Stimulated activated naive CD4-positive, alpha-beta T cell (primary cell): ENCODE data around the gene ADCY4.

Source experiments
- DNase-seq, 6 experiments: peaks; one replicate each; lab custom pipeline; 2025; lab: John Stamatoyannopoulos, UW

Gene ADCY4

DNA sequence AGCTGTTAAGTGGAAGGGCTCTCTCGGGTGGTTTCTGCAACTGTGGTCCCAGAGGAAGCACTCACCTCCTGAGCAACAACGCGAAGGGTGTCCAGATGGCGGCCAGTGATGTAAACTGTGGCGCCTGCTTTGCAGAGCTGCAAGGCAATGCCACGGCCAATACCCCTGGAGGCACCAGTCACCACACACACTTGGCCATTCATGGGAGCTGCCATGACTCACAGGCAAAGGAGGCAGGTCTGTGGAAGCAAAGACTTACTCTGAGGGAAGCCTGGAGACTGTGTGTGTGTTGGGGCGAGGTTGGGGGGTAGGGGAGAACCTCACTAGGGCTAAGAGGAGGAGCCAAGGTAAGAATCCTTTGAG lies 36.0 kb downstream of the ADCY4 start:
- no peak for DNase-seq

DNA sequence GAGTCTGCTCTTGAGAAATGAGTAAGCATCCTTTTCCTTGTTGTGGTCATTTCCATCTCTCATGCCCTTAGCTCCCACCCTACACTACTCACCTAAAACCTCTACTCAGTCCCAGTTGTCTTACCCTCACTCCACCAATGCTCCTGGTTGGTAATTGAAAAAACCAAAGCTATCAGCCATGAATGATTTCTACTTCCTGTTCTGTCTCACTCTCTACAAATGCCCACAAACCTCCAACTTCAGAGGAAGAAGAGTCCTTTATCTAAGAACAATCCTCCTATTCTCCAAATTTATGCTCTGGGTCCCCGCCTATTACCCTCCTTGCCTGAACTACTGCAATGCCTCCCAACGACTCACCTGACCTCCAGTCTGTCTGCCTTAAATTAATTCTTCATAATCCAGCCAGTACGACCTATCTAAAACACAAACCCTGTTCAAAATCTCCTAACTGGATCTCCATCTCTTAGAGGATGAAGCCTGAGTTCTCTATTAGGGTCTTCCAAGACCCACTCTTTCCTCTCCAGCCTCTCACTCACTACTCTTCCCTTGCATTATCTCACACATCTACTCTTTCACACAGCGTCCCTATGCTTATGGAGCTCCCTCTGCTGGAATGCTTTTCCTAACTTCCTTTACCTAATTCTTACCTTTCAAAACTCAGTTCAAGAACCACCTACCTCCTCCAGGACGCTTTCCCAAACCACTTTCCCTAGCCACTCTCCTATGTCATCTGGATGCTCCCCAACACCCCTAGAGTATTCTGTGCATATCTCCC lies 37.5 kb downstream of the ADCY4 start:
- DNase-seq, result no peak

DNA sequence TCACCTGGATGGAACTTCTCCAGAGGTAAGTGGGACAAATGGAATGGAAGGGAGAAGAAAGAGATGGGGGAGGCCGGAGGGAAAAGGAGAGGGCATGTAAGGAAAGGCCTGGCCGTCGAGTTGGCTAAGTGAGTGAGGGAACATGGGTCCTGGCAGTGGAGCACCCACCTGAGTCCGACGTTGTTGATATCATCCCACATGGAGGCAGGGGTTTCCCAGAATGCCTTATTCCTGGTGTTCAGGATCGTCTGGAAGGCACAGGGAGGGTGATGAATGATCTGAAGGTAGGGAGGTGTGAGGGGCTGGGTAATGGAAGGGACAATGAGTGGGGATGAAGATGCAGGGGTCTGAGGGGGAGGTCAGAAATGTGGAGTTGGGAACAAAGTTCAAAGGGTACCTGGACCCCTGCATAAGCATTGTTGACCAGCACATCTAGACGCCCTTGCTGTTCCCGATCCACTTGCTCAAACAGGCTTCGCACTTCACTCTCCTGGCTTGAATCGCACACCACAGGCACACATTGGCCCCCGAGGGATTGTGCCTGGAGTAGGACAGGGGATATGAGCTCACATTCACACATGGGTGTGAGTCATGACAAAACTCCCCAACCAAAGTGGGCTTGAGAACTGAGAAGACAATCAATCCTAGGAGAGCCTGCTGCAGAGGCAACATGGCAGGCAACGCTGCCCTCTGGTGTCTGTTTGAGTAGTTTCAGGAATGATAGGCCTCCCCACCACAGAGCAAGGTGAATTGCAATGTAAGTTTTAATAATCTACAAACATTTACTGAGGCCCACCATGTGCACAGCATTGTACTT lies 38.3 kb downstream of the ADCY4 start:
- DNase-seq, result peak; percentile 39 to 75 (median 62)

DNA sequence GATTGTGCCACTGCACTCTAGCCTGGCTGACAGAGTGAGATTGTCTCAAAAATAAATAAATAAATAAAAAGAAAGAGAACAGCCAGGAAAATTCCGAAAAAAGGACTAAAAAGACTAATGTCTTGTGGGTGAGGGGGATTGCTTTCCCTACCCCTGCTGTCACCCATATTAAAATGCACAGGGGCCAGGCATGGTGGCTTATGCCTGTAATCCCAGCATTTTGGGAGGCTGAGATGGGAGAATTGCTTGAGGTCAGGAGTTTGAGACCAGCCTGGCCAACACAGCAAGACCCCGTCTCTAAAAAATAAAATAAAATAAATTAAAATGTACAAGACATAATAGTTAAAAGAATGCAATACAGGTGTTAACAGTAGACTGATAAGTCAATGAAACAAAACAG lies 41.3 kb downstream of the ADCY4 start:
- DNase-seq, result no peak

DNA sequence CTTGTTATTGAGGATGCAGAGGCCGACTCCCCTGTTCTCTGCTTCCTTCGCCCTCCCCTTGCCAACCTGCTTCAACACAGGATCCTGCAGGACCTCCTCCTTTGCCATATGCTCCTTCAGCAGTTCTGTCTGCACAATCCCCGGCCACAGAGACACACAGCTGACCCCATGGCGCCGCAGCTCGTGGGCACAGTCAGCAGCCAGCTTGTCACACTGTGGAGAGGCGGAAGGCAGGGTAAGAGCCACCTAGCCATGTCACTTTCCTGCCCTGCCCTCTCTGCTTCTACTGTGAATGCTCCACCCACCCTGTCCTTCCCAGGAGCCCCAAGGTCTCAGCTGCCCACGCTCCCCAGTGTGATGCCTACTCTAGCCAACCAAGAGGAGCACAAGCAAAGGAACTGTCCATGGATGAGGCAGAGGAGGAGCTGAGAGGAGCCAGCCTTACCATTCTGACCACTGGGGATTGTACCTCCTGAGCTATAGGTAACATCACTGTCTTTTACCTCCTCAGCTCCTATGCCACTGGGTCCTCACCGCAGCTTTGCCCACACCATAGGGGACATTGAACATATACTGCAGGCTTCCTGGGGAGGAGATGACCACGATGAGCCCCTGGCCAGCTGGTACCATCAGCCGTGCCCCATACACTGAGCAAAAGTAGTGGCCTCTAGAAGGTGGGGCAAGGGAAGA lies 42.6 kb downstream of the ADCY4 start:
- no peak for DNase-seq

DNA sequence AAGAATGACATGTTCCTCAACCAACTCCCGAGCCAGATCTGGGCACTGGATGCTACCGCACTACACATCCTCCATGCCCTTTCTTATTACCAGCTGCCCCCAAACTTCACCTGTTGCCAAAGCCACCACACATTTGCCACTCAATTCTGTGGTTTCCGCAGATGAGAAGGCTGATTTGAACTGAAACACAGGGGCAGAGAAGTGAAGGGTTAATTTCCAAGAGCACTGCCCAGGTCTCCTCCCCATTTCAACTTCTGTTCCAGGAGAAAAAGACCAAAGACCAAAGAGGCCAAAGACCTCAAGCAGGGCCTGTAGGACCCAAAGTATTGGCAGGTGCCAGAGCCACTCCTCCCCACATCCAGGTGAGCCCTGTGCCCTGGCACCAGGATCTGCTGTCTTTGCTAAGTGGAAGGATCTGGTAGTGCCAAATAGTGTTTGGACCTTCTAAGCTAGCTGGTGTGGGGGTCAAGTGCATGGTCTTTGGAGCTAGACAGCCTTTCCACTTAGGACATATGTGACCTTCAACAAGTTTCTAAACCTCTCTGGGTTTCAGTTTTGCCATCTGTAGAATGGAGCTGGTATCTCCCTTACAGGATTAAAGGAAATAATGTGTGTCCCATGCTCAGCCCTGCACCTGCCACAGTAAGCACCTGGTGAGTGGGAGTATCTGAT lies 43.3 kb downstream of the ADCY4 start:
- DNase-seq, result no peak

DNA sequence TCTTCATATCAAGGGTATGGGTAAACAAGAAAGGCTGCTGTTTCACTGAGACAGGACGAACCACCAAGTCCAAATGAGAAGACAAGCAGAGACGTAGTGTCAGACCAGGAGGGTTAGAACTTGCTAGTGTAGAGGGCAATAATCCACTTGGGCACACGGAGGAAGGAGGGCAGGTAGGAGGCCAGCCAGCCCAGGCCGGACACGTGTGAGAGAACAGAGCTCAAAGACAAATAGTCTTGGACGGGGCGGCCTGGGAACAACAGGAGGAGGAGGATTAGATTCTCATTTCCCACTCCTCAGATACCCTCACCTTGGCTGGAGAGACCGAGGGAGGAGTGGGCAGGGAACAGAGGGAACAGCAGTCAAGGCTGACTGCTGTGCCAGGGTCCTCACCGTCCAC lies 44.1 kb downstream of the ADCY4 start:
- DNase-seq, result no peak

DNA sequence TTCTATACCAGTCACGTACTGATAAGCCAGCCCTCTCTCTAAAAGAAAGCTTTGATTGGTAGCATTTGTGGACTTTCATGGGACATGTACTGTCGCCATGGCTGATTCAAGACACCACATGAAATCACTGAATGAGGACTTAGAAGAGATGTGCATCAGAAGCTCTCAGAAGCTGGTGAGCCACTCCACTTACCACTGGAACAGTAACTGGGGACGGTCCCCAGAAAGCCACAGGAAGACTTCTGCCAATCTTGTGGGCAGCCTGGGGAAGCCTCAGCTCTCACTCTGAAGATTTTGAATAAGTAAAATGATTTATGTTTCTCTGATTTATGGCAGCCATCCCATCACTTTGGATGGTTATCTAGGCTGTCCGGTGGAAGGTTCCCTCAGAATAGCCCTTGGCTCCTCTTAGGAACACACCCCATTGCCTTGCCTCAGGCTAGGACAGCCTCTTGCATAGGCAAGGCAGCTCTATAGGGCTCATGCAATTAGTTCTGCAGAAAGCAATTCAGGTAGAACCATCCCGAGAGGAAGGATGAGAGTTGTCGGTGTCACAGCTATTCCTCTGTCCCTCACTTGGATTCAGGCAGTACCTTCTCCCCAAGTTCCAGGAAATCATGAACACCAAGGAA lies 45.1 kb downstream of the ADCY4 start:
- no peak for DNase-seq

DNA sequence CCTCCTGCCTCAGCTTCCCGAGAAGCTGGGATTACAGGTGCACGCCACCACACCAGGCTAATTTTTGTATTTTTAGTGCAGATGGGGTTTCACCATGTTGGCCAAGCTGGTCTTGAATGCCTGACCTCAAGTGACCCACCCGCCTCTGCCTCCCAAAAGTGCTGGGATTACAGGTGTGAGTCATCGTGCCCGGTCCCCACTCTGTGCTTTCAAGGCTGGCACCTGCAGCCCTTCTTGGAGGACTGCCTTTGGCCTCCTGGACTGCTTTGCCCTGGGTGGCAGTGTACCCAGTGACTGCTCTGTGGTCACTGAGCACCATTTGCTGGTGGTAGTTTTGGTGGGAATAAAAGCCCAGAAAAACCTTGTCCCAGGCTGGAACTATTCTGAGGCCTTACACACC lies 47.9 kb downstream of the ADCY4 start:
- DNase-seq, result no peak

DNA sequence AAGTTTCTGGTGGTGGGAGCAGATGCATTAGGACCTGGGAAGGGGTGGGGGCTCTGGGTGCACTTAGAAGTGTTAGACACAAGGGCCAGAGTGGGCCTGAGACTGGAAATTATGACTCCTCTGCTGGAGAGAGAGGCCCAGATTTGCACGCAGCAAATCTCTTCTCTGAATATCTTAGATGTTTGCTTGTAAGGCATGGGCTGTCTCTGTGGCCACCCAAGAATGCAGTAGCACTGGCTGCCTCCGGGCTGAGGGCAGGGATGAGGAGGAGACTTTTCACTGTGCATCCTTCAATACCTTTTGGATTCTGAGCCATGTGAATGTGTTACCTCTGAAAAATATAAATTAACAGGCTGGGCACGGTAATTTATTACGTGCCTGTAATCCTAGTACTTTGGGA lies 49.5 kb downstream of the ADCY4 start:
- no peak for DNase-seq

DNA sequence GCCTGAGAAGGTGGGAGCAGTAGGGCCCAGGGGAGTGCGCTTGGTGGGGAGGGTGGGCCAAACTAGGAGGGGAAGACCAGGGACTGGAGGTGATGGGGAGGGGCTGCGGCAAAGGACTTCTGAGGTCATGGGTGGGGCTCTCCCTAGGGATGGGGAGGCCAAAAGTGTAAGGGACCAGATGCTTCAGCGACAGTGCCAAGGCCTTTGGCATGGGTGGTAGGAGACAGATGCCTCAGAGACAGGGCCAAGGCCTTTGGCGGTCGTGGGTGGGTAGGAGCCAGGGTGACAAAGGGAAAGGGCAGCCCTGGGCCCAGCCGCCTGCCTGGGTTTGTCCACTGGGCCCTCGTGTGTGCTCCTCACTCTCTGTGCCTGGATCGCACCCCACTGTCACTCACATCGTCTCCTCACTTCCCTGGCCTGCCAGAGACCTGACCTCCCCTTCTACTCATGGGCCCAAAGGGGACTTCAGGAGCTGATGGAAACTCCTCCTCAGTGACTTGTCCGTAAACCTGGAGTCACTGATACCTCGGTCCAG lies 50.3 kb downstream of the ADCY4 start:
- DNase-seq, result no peak

DNA sequence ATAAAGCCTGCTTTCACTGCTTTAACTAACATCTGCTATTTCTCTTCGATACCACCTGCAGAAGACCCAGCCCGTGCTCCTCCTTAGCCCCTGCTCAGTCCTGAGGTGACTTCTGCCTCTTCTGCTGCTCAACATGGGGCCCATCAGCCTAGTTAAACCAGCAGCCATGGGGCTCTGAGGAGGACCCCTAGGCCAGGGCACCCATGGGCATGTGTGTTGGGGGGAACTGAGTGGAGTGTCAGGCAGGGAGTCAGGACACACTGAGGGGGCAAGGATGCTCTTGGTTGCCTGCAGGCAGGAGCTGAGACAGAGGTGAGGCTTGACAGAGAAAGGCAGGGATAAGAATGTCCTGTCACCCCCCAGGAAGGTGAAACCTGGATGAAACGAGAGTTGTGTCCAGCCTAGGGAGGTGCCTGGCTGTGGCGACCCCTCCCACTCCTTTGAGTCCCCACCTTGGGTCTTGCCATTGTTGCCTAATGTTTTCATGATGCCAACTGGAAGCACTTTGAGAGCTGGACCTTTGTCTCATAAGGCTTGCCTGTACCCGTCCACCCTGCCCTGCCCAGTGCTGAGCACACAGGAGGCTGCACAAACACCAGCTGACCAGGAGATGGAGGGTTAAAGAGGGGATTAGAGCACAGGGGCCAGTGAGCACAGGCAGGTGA lies 50.9 kb downstream of the ADCY4 start:
- DNase-seq, result no peak

DNA sequence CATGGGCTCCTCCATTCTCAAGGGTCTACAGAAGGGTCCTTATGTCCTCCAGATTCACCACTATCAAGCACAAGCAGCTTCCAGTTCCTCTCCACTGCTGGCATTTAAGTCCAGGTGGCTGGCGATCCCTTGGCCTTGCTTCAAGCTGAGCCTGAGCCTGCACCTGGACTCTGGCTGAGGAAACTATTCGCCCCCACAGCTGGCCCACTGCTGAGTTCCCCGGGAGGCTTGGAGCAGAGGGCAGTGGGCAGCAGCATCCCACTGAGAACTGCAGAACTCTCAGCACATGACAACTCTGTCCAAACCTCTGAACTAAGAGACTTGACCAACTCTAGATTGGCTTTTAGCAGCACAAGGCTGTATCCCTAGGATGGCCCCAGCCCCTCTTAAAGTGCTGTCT lies 52.1 kb downstream of the ADCY4 start:
- no peak for DNase-seq

DNA sequence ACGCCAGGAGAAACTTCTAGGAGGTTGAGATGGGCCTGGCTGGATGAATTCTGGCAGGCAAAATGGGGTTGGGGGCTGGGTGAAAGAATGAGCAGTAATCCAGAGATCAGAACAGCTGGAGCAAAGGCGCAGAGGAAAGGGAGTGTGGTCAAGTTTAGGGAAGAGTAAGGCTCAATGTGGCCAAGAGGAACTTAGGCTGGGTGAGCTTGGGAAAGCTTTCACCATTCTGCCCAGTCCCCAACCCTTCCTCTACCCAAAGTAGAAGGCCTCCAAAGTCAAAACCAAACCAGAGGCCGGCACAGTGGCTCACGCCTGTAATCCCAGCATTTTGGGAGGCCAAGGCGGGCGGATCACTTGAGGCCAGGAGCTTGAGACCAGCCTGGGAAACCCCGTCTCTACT lies 53.2 kb downstream of the ADCY4 start:
- no peak for DNase-seq

DNA sequence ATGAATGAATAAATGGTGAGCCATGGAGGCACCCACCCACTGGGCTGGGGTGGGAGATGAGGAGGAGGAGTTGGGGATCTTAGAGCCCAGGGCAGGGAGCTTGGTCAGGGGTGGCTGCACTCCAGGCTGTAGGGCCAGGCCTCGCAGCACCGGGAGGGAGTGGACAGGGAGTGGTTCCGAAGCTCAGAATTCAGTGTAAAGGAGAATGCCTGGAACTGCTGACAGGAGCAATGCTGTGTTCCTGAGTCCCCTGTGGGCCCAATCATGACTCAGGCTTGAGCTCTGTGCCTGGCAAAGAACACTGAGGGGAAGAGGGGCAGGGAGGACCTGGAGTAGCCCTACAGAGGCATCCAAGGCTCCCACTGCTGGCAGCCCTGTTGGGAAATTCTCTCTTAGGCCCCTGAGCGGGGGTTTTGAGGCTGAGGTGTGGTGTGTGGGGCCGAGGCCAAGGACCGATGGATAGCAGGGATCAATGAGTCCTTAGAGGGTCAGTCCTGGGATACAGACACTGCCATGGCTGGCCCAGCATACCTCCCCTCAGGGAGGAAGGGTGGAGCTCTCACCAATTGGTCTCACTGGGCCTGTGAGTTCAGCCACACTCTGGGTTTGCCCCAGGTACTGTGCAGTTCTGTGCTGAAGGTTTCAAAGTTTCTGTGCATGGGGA lies 53.9 kb downstream of the ADCY4 start:
- DNase-seq, result no peak

DNA sequence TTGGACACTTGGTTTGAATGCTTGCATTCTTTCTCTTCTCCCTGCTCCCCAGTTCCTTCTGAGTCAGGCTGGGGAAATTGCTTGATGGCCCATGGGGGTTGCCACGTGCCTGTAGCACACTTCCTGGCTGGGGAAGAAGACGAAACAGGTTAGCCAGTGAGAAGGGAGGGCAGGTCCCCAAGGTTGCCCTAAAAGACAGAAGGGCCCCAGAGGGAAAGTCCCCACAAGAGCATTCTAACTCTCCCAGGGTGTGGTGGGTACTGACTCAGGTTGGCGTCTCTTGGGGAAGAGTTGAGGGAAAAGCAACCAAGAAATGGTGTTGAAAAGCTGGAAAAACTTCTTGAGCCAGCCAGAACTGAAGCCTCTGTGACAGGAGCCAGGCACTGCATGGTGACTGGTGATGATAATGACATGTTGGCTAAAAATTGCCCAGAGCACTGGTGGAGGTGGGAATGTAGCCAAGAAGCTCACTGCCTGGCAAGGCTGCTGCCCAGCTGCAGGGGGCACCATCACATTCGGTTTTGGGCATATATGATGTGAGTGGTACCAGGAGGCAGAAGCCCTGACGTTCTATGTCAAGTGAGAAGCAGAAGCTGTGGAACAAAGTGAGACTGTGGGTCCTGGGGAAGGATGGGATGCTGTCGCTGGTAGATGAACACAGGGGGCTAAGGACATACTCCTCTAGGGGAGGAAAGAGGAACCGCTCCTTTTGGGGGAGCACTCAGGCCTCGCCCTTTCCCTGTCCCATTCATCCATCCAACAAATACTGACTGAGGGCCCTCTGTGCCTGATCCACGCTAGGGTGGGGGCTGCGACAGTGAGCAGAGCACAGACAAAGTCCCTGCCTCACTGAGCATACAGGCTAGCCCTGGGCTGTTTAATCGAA lies 55.3 kb downstream of the ADCY4 start:
- DNase-seq, result peak; percentile 12 to 38 (median 28)

DNA sequence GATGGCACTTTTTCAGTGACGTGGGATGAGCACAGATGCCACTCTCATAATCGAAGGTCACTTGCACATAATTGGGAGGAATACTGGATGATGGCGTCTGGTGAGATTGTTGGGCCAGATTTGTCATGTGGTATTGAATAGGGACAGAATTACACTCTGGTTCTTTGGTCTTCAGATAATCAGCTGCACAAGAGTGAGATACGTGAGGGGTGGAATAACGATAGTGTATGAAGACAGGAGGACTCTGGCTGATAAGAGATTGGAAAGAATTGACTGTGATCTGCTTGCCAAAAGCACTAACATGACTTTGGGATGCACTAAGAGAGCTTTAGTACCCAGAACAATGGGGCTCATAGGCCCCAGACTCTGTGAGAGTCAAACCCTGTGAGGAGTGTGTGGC lies 56.4 kb downstream of the ADCY4 start:
- DNase-seq, result no peak

DNA sequence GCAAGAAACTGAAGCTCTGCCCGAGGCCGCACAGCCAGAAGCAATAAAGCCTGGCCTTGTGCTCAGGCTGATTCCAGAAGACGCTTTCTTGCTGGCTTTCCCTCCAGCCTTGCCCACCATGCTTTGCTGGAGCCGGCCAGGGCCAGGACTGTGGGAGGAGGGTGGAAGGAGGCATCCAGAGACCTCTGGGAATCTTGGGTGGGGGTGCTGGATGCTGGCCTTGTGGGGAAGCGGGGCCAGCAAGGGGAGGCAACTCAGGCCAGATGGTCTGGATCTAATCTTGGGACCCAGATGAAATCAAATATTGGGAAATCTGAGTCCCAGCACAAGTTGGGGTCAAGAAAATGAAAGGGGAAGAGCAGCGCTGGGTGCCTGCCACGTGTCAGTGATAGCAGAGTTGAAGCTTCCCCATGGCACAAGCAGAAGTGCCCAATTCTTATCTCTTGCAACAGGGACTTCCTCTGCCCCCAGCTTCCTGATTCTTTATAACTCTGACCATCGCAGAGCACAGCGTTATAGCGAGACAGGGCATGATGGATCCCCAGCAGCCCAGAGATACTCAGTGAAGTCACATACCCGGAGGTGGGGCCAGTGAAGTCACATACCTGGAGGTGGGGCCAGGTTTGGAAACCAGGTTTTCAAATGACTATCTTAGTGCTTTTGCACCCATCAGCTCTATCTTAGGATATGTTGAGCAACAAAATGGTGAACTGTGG lies 57.1 kb downstream of the ADCY4 start:
- no peak for DNase-seq

DNA sequence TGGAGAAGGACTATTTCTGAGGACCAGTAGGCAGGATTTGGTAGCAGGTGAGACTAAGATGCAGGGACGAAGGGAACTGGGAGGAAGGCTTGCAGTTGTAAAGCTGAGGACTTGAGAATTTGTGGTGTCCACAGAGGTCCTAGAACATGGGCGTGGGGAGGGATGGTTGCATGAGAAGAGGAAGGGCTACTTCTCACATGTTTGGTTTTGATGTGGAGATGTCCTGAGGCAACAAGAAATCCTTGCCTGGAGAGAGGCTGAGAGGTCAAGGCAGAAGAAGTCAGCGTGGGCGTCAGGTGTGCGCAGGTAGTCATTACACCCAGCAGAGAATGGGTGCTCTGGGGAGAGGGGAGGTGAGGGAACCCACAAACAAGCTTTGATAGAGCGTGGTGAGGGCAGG lies 57.8 kb downstream of the ADCY4 start:
- DNase-seq, result no peak
